ENCODE data around the gene GAL3ST1. TPM values are rescaled to one million over a fixed set of nuclear protein-coding genes. Genes with fewer than 3 reads are reported as not detected.

The GAL3ST1 gene
- total and polyA plus RNA-seq, 10 of the 15 experiments (the other 5 are each of a cell fraction or from before 2014, with no cell fraction given): not detected

DNA sequence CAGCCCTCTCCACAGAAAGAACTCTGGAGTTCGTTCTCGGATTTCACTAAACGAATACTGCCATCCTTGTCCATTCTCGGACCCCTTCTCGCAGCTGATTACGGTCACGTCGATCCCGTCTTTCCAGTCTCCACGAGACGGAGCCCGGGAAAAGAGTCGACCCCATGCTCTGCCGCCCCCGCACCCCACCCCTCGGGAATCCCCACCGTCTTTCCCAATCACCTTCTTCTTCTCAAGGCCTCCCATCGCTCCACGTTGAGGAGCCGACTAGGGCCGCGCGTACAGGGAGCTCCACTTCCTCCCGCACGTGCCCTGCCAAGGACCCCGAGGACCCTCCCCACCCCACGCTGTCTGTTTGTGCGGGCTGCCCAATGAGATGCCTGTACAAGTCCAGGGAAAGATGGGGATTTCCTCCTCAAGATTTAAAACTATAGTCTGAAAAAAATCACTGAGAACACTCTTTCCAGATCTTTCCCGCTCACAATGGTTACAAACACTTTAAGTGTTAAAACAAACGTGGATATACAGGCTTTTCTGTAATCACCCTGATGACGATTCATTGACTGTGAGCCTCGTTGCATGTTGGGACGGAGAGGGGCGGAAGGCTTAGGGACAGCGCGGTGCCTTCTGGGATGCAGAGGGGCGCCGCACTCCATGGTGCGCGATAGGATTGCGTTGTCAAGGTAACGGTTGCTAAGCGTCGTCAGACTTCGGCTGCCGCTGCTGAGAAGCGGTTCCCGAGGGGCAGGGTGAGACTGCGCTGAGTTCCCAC lies 17.3 kb upstream of the GAL3ST1 start, which contains the start of gene PES1 (continued):
- TF ChIP-seq, protein P1, sequence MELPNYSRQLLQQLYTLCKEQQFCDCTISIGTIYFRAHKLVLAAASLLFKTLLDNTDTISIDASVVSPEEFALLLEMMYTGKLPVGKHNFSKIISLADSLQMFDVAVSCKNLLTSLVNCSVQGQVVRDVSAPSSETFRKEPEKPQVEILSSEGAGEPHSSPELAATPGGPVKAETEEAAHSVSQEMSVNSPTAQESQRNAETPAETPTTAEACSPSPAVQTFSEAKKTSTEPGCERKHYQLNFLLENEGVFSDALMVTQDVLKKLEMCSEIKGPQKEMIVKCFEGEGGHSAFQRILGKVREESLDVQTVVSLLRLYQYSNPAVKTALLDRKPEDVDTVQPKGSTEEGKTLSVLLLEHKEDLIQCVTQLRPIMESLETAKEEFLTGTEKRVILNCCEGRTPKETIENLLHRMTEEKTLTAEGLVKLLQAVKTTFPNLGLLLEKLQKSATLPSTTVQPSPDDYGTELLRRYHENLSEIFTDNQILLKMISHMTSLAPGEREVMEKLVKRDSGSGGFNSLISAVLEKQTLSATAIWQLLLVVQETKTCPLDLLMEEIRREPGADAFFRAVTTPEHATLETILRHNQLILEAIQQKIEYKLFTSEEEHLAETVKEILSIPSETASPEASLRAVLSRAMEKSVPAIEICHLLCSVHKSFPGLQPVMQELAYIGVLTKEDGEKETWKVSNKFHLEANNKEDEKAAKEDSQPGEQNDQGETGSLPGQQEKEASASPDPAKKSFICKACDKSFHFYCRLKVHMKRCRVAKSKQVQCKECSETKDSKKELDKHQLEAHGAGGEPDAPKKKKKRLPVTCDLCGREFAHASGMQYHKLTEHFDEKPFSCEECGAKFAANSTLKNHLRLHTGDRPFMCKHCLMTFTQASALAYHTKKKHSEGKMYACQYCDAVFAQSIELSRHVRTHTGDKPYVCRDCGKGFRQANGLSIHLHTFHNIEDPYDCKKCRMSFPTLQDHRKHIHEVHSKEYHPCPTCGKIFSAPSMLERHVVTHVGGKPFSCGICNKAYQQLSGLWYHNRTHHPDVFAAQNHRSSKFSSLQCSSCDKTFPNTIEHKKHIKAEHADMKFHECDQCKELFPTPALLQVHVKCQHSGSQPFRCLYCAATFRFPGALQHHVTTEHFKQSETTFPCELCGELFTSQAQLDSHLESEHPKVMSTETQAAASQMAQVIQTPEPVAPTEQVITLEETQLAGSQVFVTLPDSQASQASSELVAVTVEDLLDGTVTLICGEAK (IDR thresholded peaks at IDR 0.05; ENCODE audit: borderline replicate concordance): peak; percentile 86
- TF ChIP-seq TCF7 (IDR thresholded peaks at IDR 0.05; ENCODE audit: borderline replicate concordance): no peak
- TF ChIP-seq, protein P2, sequence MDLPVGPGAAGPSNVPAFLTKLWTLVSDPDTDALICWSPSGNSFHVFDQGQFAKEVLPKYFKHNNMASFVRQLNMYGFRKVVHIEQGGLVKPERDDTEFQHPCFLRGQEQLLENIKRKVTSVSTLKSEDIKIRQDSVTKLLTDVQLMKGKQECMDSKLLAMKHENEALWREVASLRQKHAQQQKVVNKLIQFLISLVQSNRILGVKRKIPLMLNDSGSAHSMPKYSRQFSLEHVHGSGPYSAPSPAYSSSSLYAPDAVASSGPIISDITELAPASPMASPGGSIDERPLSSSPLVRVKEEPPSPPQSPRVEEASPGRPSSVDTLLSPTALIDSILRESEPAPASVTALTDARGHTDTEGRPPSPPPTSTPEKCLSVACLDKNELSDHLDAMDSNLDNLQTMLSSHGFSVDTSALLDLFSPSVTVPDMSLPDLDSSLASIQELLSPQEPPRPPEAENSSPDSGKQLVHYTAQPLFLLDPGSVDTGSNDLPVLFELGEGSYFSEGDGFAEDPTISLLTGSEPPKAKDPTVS (IDR thresholded peaks at IDR 0.05; ENCODE audit: low read depth, low read length): peak; percentile 85
- TF ChIP-seq CBX3 (IDR thresholded peaks at IDR 0.05; ENCODE audit: borderline replicate concordance, low read depth): no peak
- no peak for TF ChIP-seq RAD21 (IDR thresholded peaks at IDR 0.05; ENCODE audit: insufficient read depth, low read depth, low read length)
- TF ChIP-seq, protein P3, sequence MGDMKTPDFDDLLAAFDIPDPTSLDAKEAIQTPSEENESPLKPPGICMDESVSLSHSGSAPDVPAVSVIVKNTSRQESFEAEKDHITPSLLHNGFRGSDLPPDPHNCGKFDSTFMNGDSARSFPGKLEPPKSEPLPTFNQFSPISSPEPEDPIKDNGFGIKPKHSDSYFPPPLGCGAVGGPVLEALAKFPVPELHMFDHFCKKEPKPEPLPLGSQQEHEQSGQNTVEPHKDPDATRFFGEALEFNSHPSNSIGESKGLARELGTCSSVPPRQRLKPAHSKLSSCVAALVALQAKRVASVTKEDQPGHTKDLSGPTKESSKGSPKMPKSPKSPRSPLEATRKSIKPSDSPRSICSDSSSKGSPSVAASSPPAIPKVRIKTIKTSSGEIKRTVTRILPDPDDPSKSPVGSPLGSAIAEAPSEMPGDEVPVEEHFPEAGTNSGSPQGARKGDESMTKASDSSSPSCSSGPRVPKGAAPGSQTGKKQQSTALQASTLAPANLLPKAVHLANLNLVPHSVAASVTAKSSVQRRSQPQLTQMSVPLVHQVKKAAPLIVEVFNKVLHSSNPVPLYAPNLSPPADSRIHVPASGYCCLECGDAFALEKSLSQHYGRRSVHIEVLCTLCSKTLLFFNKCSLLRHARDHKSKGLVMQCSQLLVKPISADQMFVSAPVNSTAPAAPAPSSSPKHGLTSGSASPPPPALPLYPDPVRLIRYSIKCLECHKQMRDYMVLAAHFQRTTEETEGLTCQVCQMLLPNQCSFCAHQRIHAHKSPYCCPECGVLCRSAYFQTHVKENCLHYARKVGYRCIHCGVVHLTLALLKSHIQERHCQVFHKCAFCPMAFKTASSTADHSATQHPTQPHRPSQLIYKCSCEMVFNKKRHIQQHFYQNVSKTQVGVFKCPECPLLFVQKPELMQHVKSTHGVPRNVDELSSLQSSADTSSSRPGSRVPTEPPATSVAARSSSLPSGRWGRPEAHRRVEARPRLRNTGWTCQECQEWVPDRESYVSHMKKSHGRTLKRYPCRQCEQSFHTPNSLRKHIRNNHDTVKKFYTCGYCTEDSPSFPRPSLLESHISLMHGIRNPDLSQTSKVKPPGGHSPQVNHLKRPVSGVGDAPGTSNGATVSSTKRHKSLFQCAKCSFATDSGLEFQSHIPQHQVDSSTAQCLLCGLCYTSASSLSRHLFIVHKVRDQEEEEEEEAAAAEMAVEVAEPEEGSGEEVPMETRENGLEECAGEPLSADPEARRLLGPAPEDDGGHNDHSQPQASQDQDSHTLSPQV (IDR thresholded peaks at IDR 0.05): peak; percentile 69; the same call in 1 of the 2 replicates
- TF ChIP-seq, protein P4, sequence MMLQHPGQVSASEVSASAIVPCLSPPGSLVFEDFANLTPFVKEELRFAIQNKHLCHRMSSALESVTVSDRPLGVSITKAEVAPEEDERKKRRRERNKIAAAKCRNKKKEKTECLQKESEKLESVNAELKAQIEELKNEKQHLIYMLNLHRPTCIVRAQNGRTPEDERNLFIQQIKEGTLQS (IDR thresholded peaks at IDR 0.05; ENCODE audit: borderline replicate concordance, extremely low read depth, low read depth, low read length): peak; percentile 38; the same call in 1 of the 2 replicates
- TF ChIP-seq, protein P5, sequence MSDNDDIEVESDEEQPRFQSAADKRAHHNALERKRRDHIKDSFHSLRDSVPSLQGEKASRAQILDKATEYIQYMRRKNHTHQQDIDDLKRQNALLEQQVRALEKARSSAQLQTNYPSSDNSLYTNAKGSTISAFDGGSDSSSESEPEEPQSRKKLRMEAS (IDR thresholded peaks at IDR 0.05; ENCODE audit: low read depth, low read length): peak; percentile 94
- TF ChIP-seq POU2F2 (IDR thresholded peaks at IDR 0.05; ENCODE audit: borderline replicate concordance, low read depth, low read length): peak; percentile 80; the same call in 2 of the 3 replicates
- TF ChIP-seq ESRRA (IDR thresholded peaks at IDR 0.05; ENCODE audit: low read length): peak; percentile 61; the same call in 1 of the 2 replicates
- TF ChIP-seq, protein P6, sequence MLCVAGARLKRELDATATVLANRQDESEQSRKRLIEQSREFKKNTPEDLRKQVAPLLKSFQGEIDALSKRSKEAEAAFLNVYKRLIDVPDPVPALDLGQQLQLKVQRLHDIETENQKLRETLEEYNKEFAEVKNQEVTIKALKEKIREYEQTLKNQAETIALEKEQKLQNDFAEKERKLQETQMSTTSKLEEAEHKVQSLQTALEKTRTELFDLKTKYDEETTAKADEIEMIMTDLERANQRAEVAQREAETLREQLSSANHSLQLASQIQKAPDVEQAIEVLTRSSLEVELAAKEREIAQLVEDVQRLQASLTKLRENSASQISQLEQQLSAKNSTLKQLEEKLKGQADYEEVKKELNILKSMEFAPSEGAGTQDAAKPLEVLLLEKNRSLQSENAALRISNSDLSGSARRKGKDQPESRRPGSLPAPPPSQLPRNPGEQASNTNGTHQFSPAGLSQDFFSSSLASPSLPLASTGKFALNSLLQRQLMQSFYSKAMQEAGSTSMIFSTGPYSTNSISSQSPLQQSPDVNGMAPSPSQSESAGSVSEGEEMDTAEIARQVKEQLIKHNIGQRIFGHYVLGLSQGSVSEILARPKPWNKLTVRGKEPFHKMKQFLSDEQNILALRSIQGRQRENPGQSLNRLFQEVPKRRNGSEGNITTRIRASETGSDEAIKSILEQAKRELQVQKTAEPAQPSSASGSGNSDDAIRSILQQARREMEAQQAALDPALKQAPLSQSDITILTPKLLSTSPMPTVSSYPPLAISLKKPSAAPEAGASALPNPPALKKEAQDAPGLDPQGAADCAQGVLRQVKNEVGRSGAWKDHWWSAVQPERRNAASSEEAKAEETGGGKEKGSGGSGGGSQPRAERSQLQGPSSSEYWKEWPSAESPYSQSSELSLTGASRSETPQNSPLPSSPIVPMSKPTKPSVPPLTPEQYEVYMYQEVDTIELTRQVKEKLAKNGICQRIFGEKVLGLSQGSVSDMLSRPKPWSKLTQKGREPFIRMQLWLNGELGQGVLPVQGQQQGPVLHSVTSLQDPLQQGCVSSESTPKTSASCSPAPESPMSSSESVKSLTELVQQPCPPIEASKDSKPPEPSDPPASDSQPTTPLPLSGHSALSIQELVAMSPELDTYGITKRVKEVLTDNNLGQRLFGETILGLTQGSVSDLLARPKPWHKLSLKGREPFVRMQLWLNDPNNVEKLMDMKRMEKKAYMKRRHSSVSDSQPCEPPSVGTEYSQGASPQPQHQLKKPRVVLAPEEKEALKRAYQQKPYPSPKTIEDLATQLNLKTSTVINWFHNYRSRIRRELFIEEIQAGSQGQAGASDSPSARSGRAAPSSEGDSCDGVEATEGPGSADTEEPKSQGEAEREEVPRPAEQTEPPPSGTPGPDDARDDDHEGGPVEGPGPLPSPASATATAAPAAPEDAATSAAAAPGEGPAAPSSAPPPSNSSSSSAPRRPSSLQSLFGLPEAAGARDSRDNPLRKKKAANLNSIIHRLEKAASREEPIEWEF (IDR thresholded peaks at IDR 0.05; ENCODE audit: insufficient replicate concordance, low read depth, low read length): no peak

All from GM12878 (cell line).